ENCODE measurements around the gene SLC44A1.

SLC44A1 gene

DNA sequence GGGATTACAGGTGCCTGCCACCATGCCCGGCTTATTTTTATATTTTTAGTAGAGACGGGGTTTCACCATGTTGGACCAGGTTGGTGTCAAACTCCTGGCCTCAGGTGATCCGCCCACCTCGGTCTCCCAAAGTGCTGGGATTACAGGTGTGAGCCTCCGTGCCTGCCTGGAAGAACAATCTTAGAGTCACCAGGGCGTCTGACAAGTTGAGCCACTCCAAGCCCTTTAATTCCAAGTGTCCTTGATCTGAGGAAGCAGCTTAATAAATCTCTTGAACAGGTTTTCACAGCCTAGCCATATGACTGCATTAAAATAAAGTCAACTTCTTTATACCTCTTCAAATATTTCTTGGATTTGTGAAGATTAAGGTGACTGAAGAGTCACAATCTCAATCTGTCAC is 31.5 kb downstream of the SLC44A1 start:
- no peak for DNase-seq

DNA sequence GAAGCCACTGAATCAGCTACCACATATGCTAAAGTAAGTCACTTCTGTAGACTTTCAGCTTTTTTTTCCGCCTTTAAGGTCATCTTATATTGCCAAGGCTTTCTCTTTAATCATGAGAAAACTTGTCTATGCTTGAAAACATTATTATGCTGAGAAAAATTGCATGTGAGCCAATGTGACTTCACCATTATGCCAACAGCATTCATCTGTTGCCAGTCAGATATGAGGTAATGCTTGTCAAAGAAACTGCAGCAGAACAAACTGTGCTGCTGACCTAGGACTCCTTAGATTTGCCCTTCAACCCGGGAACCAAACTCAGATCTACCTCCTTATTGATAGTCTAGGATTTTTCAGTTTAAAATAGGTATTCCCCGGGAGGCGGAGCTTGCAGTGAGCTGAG is 34.3 kb downstream of the SLC44A1 start:
- no peak for DNase-seq

DNA sequence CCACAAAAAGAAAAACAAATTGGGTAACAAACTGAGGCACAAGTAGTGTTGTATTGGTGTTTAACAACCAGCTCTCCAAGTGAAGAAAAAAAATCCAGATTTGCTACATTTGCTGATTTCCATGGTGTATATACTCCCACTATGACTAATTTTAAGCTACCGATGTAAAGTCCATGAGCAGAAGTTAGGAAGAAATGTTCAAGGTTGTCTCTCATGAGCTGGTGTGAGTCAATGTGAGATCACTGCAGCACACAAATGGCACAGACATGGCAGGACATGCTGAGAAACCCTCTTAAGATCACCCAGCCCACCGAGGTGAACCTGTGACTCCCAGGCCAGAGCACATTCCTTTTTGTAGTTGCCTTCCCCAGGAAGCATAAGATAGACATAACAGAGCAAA is 36.2 kb downstream of the SLC44A1 start:
- no peak for DNase-seq

DNA sequence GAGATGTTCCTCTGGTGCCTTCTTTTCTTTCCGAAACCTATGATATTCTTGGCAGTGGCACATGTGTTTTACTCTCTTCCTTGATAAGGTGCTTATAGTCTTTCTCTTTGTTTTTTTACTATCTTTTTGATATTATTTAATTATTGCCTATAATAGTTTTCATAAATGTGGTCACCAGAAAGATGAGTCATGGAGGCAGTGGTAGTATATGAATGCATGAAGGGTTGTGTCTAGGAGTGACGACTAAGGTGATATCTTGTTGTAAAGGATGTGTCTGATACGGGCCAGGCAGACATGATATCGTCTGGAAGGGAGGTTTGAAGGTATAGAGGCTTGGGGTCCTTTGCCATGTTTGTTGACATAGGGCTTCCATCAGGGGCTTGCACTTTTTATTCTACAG is 36.8 kb downstream of the SLC44A1 start:
- DNase-seq: no peak

DNA sequence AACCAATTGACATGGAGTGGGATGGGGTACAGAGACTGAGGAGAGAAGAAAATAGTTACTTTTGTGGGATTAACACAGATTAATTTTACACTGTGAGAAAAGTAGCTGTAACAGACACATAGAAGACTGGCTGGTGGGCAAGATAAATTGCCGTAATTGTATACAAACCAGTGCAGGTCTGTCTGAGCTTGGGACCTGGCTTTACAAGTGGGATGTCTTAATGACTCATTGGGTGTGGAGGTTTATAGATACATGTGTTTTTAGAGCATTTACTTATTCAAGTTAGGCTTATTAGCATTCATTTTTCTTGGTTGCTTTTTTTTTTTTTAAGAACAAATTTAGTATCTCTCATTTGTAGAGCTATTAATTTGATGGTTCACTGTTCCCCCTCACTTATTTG is 37.5 kb downstream of the SLC44A1 start:
- DNase-seq: no peak

DNA sequence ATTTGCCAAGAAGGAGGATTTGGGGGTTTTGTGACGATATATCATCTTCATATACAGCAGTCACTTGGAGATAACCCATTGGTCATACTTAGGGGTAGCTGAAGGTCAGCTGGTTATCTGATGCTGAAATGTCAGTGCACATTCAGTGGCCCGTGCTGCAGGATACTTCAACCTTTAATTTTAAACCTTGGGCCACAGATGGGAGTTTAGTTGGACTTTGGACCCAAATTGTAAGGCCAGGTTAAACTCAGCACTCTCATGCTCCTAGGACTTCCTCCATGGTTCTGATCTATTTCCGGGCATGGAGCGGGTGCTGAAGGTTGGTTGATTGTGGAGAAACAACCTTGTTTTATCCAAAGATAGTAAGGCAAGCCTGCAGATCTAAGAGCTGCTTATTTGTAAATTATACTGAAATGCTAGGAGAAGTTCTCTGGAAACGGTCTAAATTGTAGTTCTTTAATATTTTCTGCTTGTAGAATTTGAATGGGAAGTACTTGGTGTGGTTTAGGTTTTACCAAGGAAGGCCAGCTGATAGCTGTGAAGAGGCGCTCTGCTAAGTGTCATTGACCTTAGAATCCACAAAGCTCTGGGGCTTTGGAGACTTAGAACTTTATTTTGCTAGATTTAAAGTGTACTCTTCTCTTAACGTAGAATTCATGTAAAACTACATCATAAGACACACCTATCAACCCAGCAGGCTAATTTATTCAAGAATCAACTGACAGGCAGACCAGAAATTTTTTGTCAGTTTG is 38.6 kb downstream of the SLC44A1 start:
- no peak for DNase-seq

DNA sequence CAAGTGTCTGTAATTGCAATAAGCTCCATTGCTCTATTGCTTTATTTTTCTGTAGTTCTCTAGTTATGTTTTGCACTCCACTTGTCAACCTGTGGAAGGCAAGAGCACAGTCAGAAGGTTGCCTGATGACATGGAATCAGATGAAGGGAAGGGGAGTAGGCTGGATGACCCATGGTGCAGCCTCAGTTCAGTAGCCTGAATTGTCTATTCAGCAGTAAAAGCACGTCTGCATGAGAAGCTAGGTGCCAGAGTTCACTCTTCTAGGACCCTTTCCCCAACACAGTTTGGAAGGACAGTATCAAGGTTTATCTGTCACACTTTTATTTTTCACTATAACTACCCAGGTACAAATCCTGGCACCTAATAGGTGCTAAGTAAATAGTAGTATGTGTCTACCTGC is 39.3 kb downstream of the SLC44A1 start:
- DNase-seq: no peak

DNA sequence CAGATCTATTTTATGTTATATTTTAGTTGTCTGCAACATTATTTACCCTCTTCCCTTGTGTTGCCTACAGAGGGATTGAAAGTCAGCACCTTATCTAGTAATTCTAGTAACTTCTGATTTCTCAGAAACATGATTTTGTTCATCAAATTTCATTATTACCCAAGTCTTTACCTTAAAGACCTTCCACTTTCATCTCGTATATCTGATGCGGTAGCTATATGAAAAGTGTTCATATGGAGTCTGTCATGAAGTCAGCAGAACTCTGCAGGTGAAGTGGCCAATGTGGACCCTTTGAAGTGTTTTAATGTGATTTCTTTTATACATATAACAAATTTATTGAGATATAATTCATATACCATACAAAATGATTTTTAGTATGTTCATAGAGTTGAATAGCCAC is 40.0 kb downstream of the SLC44A1 start:
- DNase-seq: no peak

DNA sequence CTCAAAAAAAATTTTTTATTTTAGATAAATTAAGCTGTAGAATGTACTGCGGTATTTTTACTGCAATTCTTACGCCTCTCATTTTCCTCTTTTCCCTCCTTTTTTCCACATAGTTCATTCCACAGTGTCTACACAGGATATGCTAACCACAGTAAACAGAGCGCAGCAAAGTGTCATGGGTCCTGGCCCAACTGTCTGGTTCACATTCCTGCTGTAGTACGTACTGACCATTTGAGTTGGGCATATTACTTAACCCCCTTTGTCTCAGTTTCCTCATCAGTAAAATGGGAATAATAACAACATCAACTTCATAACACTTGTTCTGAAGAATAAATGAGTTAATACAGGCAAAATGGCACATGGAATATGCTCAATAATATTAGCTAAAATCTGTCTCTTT is 41.6 kb downstream of the SLC44A1 start:
- DNase-seq: no peak

DNA sequence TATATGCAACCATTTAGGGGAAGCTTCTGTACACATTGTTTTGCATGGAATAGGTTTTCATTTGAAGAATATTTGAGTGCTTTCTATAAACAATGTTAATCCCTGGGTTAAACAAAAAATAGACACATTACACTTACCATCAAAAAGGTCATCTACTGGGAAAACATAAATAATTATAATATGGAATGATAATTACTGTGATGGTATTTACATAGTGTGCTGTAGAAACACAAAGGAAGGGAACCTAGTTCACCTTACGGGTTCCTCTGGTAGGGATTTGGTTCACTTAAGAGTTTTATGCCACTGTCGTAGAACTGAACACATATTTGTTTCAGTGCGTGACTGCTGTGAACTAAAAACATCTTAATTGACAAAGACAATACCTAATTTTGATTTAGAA is 44.9 kb downstream of the SLC44A1 start:
- DNase-seq: no peak

DNA sequence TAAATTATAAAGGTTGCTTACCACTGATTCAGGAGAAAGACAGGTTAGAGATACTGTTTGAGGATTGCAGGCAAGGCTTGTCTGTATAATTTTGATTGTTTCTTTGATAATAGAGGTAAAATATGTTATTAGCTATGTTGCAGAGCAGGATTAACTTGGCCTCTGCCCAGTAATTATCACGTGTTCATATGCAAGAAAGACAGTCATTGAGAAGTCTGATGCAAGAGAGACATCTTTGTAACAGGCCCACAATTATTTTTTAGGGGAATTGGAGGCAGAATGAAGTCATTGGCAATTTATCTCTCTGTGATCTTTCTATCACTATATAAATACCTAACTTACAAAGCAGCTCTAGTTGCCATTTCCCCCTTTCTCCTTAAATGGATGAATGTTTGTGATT is 46.0 kb downstream of the SLC44A1 start:
- no peak for DNase-seq

DNA sequence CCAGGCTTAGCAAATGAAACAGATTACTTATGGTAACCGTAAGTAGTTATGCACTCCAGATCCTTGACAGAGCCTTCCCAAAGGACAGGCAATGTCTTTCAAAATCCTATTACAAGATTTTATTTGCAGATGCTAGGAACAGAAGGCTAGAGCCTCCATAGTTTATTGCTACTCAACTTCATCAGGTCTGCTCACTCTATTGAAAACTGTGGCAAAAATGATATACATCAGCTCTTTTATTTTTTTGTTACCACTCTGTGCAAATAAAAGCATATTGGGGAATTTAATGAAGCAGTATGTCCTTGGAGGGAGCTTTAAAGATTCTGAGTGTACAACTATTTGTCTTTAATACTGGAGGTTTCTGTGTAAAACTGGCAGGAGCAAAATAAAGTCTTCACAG is 46.5 kb downstream of the SLC44A1 start:
- no peak for DNase-seq

DNA sequence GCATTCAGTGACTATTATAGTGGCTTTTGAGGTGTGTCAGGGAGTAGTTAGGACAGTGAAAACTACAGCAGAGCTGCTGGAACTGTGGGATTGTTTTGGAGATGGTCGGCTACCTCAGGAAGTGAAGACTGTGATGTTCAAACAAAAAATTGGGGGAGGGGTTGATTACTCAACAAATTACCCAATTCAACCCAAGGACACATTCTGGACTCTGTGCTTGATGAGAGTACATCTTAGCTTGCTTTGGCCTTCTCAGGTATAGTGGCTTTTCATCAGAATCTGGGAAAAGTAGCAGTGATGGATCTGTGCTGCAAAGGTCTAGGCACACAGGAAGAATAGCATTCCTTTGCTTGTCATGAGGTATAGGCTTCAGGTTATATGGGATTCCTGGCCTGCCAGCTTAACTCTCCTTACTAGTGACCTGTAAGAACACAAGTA is 47.0 kb downstream of the SLC44A1 start:
- DNase-seq: no peak

DNA sequence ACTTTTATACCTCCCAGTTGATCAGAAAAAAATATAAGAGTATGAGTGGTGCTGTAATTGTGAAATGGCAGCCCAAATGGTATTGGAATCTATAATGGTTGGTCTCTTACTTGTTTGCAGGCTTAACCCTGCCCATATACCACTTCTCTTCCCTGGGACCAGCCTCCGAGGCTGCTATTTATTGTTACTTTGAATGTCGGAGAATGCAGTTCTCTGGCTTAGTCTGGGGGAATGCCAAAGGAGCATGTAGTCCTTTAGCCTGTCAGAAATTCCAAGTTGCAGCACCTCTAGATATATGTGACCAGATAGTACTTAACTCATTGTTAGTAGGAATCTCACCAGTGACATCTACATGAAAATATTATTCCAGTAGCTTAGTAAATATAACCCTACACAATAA is 47.5 kb downstream of the SLC44A1 start:
- no peak for DNase-seq

DNA sequence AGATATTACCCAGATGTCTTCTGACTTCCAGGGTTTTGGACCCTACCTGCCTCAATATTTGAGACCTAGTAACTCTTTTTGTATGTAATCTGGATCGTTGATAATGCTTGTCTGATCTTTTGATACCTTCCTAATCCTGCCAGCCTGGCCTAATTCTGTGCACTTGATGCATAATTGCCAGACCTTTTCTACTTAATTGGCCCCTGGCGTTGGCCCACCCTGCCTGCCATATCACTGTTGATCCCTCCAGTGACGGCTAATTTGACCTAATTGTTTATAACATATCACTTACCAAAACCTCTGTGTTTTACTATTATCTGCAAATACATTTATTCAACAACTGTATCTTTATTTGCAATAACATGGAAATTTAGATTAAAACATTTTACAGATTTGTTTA is 49.0 kb downstream of the SLC44A1 start:
- no peak for DNase-seq

DNA sequence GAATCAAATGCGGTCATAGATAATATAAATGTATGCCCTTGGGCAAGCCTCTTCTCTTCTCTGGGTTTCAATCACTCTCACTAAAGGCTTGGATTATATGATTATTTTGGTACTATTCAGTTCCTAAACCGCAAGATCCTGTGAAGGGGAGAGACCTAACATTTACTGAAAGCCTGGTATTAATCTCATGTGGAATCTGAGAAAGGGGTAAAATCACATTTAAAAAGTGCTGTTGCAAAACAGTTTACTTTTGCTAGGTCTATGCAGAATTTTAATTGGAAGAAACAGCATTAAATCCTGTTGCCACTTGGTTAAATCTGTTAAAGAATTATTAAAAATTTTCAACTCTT is 50.7 kb downstream of the SLC44A1 start:
- no peak for DNase-seq

DNA sequence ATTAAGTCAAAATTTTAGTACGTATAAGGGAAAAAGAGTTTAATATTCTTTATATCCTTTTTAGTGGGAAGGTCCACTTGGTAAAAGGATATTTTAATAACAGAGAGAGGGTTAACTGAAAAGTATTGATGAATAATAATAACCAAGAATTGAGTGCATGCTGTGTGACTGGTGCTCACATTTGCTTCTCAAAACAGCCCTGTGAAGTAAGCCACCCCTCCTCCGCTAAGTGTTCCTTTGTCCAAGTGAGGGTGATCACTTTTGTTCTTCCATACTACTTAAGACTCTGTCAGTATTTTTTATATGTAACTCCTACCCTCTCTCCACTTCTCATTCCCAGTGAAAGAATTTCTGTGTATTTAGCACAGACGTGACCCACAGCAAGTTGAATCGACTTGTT is 51.5 kb downstream of the SLC44A1 start:
- DNase-seq: no peak

DNA sequence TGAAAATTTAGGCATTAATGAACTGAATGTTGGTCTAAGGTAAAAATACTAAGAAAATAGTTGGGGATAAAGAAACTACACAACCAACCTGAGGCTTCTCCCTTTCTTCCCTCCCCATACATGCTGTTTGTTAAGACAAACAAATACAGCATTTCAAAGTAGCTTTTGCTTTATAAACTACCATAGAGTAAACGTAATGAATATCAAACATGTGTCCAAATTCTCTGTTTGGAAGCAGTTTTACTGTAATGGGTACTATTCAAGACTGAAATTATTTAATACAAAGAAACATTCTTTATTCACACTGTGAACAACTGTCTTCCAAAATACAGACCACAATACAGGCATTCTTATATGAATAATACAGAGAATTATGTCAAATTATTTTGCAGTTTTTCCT is 52.0 kb downstream of the SLC44A1 start:
- DNase-seq: no peak

DNA sequence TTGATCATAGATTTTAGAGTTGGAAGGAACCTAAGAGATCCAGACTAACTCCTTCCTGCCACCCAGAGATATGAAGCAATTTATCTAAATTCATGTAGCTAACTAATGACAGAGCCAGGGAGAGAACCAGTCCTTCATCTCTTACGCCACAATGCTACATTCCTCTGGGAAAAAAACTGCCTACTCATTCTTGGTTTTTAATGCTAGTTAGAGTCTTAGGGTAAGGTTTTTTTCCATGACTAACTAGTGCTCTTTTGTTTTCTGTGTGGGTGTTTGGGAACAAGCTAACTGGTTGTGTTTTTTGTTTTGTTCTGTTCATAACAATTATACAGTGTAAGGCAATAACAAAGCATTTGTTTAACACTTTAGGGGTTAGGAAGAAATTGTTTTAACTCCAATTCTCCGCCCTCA is 52.4 kb downstream of the SLC44A1 start:
- DNase-seq: no peak

DNA sequence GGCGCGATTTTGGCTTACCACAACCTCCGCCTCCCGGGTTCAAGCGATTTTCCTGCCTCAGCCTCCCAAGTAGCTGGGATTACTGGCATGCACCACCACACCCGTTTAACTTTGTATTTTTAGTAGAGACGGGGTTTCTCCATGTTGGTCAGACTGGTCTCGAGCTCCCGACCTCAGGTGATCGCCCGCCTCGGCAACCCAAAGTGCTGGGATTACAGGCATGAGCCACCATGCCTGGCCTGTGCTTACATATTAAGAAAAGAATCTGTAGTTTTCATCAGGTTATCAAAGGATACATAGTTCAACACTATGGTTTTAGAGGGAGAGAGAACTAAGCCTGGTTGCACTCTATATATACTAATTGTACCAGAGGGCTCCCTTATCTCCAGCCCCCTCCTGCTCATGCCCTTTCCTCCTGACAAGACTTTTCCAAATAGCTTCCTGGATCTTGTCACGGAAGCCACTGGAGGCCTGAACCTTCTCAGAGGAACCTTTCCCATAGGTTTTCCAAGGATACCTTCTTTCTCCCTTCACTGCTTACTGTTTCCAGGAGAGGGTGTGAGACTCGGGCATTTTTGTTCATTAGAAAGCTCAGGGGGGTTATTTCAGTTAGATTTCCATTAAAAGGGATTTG is 53.1 kb downstream of the SLC44A1 start:
- no peak for DNase-seq

DNA sequence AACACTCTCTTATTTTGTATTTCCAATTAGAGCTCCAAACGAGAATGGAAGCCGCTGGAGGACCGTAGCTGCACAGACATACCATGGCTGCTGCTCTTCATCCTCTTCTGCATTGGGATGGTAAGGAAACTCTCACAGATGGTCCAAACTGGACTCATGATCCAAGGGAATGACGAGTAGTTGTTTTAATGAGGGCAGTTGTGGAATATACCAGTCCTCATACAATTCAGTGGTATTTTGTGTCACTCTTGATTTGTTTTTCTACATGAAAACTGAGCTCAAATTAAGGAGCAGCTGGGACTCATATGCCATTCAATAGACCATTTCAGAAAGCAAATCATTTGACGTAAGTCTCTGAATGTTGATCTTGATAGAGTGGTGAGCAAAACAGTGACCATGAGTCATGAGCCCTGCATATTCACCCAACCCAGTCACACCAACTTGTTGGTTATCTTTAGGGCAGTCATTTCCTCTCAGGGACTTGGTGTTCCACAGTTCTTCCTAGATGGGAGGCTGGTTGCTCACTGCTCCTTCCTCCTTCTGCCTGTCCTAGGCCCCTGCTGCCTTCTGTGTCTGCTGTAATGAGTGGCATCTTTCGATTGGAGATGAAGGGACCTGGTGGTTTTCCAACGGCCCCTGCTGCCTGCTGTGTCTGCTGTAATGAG is 54.9 kb downstream of the SLC44A1 start:
- no peak for DNase-seq

DNA sequence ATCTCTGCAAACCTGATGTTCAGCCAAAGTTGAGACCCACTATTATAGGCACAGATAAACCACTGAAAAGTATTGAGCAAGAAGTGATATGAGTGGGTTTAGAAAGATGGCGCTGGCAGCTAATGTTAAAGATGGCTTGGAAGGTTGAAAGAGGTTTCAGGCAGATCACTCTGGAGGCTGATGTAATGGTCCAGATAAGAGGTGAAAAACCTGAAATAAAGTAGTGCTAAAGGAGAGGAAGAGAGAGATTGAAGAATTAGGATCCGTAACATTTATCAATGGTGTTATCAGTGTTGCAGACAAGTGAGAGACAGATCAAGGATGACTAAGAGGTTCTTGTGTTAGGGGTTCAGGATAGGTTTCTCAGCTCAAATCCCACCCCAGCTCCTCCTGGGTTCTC is 58.3 kb downstream of the SLC44A1 start:
- no peak for DNase-seq

DNA sequence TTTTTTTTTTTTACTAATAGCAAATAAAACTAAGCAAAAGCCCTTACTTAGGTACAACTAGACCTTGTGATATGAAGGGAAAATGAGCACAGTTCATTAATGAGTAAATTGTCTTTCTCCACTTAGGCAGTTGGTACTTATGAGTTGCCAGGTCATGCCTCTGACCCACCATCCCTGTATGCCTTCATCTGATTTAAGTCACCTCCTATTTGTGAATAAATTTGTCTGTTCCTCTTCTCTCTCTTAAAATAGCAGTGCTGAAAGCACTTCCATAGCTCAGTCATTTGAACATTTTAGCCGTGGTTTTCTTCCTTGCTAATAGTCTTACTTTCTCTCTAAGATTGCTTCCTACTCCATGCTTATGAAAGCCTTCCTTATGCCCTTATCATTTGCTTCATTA is 61.4 kb downstream of the SLC44A1 start:
- no peak for DNase-seq

DNA sequence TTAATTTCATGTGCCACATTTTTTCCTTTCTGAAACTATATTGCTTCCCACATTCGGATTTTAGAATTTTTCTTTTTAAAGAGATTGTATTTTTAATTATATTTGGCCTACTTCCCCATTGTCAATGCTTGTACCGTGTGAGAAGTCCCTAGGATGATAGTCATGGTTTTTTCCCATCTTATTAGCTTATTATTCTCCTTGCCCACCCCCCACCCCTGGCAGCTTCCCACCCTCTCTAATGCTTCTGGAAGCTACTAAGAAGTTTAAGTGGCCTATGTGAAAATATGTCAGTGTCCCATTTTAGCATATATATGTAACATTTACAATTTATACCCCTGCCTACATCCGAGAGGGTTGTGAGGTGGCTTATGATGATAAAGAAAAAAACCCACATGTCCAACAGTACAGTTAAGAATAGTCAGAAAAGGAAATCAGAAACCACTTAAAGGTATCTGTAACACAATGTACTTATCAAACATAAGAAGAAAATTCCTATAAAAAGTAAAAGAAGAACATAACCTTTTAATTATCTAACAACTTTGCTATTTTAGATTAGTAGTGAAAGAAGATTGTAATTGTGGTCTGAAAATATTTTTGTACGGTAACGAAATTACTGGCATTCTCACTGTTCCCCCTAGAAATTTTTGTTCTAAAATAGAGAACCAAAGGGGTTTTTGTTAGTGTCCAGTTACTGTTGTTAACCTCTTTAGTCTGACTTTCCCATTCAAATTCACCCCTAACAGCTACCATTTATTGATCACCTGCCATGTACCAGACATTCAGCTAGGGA is 62.1 kb downstream of the SLC44A1 start:
- DNase-seq: no peak

Measured in NCI-H774 (cell line).